ENCODE data around the gene ULBP2. TPM values are rescaled to one million over a fixed set of nuclear protein-coding genes. Genes with fewer than 3 reads are reported as not detected.

Gene ULBP2
- total and polyA plus RNA-seq, 3 experiments from 2014 or later = 0.48 to 0.68 (median 0.51) TPM

Other genes starting within 250 kb of the ULBP2 start
- gene LATS1, start 223.9 kb upstream of the ULBP2 start, total RNA-seq = 10 to 100 TPM; 29.7 to 33.8 TPM
- gene LATS1, start 223.9 kb upstream of the ULBP2 start, polyA plus RNA-seq = 12.7 TPM
- gene NUP43, start 195.5 kb upstream of the ULBP2 start, total RNA-seq = 10 to 100 TPM; 82.3 to 86.2 TPM
- gene NUP43, start 195.5 kb upstream of the ULBP2 start, polyA plus RNA-seq = 6.2 TPM
- 100 to 1,000 TPM; 107 to 108 TPM for gene PCMT1, start 192.3 kb upstream of the ULBP2 start, total RNA-seq
- gene PCMT1, start 192.3 kb upstream of the ULBP2 start, polyA plus RNA-seq = 148 TPM
- 1 to 10 TPM; 5.5 to 5.9 TPM for gene LRP11, start 77.7 kb upstream of the ULBP2 start, total RNA-seq
- 1.1 TPM for gene LRP11, start 77.7 kb upstream of the ULBP2 start, polyA plus RNA-seq
- gene RAET1E, start 43.9 kb upstream of the ULBP2 start, total RNA-seq = not detected
- gene RAET1E, start 43.9 kb upstream of the ULBP2 start, polyA plus RNA-seq = not detected
- not detected for gene RAET1G, start 18.9 kb upstream of the ULBP2 start, total RNA-seq
- not detected for gene RAET1G, start 18.9 kb upstream of the ULBP2 start, polyA plus RNA-seq
- under 1 TPM; 0.60 to 0.74 TPM for gene ULBP1, start 21.9 kb downstream of the ULBP2 start, total RNA-seq
- gene ULBP1, start 21.9 kb downstream of the ULBP2 start, polyA plus RNA-seq = not detected
- not detected for gene RAET1L, start 83.5 kb downstream of the ULBP2 start, total RNA-seq
- not detected for gene RAET1L, start 83.5 kb downstream of the ULBP2 start, polyA plus RNA-seq
- gene ULBP3, start 127.1 kb downstream of the ULBP2 start, total RNA-seq = 1 to 10 TPM; 1.2 to 1.6 TPM
- gene ULBP3, start 127.1 kb downstream of the ULBP2 start, polyA plus RNA-seq = 2.2 TPM
- gene PPP1R14C, start 201.0 kb downstream of the ULBP2 start, total RNA-seq = 1 to 10 TPM; 1.4 to 1.6 TPM
- 0.76 TPM for gene PPP1R14C, start 201.0 kb downstream of the ULBP2 start, polyA plus RNA-seq

Measured in CD8-positive, alpha-beta memory T cell (primary cell).